GM20000 (cell line): Measurements from ENCODE around the gene TRIM63.

Experiments
- DNase-seq: peaks from one replicate; pipeline ENCODE4 v3.0.0; 2012; ENCODE audit warnings: low spot score
- CTCF ChIP-seq: IDR thresholded peaks from 2 replicates; pipeline ENCODE4 v1.5.1; 2012; ENCODE audit warnings: mild to moderate bottlenecking, control low read depth; ENCODE audit errors: extremely low read depth, missing control alignments

TRIM63 gene

GRCh38 chr1:26017606-26018005, 49.8 kb downstream of the TRIM63 start:
- no peak for TF ChIP-seq CTCF
- DNase-seq, result no peak

GRCh38 chr1:26016953-26017545, 50.4 kb downstream of the TRIM63 start:
- no peak for DNase-seq
- TF ChIP-seq CTCF, result no peak

- TF ChIP-seq CTCF, result no peak
- peak; percentile 60 for DNase-seq
These were observed 51.0 kb downstream of the TRIM63 start for GRCh38 chr1:26016258-26016952.

GRCh38 chr1:26015358-26015757, 52.1 kb downstream of the TRIM63 start:
- TF ChIP-seq CTCF, result no peak
- DNase-seq, result no peak

- no peak for TF ChIP-seq CTCF
- DNase-seq, result no peak
These were observed 53.3 kb downstream of the TRIM63 start for GRCh38 chr1:26014179-26014578.

GRCh38 chr1:26012864-26013263, 54.6 kb downstream of the TRIM63 start:
- no peak for TF ChIP-seq CTCF
- DNase-seq, result no peak

- DNase-seq, result no peak
- no peak for TF ChIP-seq CTCF
These were observed 56.6 kb downstream of the TRIM63 start for GRCh38 chr1:26010825-26011224.
